HG03108 (cell line): ENCODE data around the gene CPEB1.

Experiments
- ATAC-seq: cut with Tn5 transposase; IDR thresholded peaks from one replicate; pipeline ENCODE4 v1.9.1; 2021; ENCODE audit warnings: moderate library complexity; ENCODE audit not compliant: unreplicated experiment

CPEB1 gene

DNA sequence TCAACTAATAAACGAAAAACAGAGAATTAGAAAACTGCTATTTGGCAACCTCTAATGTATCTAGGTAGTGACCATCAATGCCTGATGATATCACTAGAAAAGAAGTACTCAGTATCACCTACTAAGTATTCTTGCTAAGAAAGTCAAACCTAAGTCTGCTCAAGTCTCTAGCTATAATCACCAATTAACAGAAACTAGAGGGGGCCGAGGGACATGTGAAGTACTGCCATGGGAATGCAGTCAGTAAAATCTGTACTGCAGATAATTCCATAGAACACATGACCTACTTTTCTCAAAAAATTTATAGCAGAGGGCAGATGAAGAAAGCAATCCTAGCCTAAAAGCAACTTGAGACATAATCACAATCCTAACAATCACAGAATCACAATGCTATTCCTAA, 51.4 kb downstream of the CPEB1 start:
- ATAC-seq, result no peak

DNA sequence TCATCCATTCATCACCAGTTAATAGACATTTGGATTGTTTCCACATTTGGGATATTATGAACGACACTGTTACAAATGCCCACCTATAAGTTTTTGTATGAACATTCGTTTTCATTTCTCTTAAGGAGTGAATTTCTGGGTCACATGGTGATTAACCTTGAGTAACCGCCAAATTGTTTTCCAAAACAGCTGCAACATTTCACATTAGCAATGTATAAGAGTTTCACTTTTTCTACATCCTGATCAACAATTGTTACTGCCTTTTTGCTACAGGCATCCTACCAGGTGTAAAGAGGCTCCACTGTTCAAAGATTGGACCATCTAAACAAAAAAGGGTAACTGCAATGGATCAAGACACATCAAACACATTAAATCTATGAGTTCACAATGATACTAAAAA, 52.0 kb downstream of the CPEB1 start:
- ATAC-seq, result no peak

DNA sequence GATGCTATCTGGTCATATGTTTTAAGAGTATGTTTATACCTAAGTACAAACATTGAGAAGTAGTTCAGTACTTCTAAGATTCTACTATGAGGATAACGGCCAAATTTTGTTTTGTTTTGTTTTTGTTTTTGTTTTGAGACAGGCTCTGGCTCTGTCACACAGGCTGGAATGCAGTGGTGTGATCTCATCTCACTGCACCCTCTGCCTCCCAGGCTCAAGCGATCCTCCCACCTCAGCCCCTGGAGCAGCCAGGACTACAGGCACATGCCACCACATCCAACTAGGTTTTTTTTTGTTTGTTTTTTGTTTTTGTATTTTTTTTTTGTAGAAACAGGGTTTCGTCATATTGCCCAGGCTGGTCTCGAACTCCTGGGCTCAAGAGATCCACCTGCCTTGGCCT, 59.4 kb downstream of the CPEB1 start:
- no peak for ATAC-seq

DNA sequence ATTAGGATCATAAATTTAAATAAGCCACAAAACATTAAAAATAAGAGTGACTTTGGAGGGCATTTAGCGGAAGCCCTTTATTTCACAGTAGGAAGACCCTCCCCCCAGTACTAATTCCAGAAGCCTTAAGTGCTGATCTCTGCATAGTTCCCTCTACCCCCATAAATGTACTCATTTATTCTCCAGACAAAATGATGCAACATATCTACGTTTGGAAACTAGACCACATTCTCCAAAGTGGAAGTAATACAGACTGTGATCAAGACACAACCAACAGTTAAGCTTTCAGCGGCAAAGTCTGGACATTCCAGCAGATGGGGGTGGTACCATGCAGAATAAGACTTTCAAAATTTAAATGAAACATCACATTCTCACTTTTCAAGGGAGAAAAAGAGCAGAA, 62.1 kb downstream of the CPEB1 start:
- ATAC-seq, result no peak

DNA sequence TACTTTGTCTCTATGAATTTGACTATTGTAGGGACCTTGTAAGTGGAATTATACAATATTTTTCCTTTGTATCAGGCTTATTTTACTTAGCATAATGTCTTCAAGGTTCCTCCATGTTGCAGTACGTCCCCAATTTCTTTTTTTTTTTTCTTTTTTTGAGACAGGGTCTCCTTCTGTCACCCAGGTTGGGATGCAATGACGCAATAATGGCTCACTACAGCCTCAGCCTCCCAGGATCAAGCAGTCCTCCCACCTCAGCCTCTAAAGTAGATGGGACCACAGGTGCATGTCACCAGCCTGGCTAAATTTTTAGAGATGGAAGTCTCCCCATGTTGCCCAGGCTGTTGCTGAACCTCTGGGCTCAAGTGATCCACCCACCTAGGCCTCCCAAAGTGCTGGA, 66.5 kb downstream of the CPEB1 start:
- no peak for ATAC-seq

DNA sequence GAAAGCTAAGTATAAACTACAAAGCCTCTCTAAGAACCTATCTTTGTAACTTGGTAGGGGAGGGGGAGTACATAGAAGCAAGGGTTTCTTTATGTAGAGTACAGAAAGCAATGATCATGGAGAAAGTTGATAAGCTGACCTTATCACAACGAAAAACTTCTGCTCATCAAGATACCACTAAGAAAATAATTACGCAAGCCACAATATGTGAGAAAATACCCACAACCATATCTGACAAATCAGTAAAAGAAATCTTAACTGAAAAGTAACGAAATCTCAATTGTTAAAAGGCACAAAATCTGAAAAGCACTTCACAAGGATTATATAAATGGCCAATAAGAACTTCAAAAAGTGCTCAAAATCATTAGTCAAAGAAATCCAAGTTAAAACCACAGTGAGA, 71.8 kb downstream of the CPEB1 start:
- no peak for ATAC-seq

DNA sequence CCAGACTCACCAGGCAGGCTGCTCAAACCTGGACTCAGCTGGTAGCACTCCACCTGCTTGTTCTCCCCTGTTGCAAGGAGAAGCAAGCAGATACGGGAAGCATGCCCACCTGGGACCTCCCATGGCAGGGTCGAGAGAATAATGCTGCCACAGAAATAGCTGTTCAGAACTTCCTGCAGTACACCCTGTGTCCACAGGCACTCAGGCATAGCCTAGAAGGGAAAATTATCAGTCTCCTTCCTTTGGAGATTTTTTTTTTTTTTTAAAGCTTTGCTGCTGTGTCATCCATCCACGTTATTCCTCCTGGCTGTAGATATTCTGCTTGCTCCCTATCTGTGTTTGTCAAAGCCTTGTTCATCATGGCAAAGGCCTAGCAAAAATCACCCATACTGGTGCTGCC, 74.2 kb downstream of the CPEB1 start:
- no peak for ATAC-seq

DNA sequence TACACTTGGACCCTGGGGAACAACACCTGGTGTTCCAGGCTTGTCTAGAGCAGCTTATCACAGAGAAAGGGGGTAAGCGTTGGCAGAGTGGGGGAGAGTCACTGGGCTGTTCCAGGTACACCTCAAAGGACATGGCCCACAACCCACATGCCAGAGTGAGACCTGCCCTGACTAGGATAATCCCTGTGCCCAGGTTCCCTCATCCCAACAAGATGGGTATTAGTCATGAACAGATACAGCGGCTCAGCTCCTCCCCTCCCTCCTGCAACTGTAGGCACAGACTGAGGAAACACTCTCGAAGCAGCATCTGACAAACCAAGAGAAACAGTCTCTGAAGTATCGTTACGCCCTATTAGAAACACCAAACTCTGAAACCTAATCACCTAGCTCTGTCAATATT, 74.9 kb downstream of the CPEB1 start:
- no peak for ATAC-seq

DNA sequence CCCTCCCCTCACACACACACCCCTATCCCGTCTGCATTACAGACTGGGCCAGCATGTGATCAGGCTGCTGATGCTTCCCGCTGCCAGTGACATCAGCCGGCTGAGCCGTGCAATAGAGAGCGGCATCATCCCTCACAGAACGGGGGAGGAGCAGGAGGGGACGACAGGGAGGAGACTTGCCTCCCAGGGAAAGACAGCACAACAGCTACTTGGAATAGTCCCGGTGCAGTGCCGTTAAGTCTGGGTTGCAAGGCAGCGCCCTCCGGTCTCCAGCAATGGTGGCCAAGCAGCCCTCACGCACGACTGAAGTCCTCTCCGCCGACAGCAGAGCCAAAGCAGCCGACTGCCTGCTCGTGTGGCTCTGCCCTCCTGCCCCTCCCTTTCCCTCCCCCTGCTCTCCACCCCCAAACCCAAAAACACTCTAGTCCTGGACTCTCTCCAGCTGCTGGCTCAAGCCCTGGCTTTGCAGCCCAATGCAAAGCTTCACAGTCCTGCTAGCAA, 75.4 kb downstream of the CPEB1 start:
- no peak for ATAC-seq

DNA sequence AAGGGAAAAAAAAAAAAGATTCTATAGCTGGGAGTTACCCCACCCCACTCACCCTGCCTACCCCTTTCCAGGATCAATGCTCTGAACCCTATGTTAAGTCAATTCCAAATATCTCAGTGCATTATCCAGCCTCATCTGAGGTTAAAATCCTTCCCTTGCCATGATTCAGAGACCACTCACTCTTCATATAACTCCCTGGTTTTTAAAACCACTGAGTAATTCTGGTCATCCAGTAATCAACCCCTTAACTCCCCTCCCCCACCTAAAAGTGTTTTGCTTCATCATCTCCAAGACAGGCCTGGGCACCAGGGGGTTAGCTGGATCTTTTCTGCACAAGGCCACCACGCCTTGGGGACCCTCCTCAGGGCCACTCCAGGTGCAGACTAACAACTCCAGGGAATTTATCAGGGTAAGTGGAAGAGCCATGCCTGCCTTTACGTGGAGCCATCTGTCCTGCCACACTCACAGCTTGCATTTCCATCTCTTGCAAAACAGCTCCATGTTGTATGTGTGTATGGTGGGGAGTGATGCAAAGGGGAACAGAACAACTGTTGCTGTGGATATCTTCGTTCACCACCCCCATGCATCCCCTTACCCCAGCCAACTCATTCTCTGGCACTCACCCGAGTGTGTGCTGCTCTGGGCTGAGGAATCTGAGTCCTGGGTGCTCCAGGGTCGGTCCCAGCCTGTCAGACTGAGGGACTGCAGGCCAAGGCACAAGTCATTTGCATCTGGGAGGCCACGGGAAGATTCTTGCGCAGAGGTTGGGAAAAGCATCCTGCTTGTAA, 76.2 kb downstream of the CPEB1 start:
- no peak for ATAC-seq

DNA sequence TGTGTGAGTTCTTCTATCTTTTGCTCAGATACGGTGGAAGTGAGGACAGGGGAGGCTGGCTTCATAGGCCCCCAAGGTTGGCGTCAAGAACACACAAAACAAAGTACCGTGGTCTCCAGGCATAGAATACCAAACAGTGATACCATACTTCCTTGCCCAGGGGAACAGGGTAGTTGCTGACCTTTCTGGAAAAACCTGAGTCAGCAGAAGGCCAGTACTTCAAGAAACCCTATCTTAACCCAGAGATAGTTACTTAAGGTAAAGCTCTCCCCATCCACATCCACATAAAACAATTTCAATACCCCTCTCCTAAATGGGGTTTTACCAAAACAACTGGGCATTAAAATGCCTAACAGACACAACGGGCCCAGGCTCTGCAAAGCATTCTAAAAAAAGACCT, 77.3 kb downstream of the CPEB1 start:
- ATAC-seq, result no peak

DNA sequence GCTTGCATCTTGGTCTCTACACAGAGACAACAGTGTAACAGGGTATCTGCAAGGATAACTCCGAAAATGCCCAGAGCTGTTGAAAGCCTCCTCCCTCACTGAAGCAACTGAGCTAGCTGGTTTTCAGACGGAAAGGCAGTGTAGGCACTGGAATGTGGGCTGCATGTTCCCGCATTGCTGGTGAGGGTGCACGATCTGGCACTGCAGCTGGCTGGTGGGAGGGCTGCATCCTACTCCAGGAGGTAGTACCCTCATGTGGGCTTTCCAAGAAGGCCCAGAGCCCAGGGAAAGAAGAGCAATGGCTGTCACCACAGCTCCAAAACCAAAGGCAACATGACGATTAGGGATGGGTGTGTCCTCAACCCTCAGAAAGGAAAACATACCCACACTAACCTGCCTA, 78.2 kb downstream of the CPEB1 start:
- no peak for ATAC-seq

DNA sequence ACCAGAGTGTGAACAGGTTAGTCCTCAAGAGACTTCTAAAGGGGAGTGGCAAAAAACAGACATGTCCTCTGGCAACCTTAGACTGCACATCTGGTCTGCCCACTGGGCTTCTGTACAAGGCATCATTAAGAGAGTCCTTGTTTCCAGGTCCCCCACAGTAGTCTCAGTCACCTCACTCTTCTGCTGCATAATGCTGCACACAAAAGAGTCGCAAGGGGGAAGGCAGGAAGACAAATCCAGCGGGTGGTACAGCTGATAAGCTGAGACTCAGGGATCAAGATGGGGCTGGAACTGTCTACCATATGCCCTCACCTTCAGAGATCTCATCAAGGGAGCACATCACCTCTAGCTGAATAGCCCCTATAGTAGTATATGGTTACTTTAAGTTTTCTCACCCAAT, 79.5 kb downstream of the CPEB1 start:
- no peak for ATAC-seq

DNA sequence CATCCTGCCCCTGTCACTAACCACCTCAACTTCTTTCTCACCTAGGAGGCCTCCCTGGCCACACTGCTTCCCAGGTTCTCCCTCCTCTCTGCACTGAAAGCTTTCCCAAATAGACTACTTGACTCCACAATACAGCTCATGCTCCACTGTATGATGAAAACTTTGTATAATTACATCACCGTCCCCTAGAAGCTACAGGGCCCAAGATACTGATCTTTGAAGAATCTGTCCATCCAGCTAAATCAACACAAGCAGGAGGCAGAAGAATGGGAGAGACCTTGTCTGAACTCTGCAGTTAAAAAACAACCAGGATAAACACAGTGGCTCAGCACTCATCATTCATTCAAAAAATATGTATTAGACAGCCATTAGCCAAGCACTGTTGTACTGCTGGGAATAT, 80.5 kb downstream of the CPEB1 start:
- no peak for ATAC-seq

DNA sequence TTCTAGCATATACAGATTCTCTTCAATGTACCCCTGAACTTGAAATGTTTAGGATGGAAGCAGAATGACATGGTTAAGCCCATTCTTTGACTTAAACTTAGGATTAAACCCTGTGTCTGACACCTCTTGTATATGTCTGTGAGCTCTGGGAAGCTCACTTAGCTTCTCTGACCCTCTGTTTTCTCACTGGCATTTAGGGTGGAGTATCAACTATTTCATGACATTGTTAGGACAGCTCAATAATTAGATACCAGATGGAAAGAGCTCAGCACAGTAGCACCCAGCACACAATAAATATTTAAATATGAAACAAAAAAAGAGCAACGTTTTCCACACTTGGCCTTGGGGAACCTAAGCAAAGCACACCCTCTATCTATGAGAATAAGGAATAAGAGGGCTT, 88.7 kb downstream of the CPEB1 start:
- no peak for ATAC-seq

DNA sequence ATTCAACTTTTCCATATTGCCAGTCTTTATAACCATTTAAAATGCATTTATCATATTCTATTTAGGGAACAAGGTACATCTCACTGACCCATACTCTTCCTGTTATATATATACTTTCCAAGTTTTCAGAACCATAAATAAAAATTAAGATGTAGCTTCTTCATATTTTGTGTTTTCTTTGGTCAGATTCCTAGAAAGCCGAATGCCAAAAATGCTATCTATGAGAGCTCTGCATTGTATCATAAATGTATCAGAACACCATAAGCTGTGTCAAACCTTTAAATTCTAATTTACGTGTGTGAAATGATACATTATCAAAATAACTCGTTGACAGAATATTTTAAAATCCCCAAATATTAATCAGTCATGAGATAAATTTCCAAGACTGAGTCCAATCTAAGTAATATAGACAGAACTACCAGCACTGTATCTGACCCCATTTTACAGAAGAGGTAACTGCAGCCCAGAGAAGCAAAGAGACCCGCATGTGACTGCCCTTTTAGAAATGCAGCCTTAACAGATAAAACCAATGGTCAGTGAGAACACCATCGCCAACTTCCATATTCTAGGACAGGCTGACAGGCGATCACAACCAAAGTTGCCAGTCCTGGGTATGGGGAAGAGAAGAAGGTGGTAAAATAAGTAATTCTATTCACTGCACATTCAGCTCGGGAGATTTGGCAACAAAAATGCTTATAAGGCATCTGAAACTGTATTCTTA, 90.7 kb downstream of the CPEB1 start:
- no peak for ATAC-seq

DNA sequence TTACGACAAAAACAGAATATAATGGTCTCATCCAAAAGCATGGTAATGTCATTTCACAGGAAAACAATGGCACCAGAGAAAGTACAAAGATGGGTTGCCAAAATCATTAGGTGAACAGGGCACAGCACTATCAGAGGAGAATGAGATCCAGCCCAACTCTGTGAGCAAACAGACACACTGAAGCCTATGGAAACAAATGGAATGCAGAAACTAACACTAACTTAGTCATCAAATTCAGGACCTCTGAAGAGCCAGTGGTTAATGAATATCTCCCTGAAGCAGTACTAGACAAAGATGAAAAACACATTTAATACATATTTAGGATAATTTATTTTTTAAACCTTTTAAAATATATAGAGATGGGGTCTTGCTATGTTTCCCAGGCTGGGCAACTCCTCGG, 92.3 kb downstream of the CPEB1 start:
- no peak for ATAC-seq

DNA sequence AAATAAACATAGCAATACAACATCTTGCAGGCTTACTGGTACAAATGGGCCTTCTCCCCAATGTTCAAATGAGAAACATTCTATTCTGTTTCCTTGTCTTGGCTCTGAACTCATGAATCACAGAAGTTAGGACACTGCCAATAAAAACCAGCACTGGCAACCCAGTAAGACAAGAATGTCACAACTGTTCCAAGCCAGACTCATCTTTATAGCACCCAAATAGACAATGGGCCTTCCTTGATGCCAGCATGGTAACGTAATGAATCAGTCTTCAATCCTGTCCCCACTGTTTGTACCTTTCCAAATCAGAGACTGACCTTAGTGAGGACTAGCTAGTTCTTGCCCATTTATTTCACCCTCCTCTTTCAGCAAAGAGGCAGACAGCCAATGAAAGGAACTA, 92.8 kb downstream of the CPEB1 start:
- ATAC-seq, result no peak

DNA sequence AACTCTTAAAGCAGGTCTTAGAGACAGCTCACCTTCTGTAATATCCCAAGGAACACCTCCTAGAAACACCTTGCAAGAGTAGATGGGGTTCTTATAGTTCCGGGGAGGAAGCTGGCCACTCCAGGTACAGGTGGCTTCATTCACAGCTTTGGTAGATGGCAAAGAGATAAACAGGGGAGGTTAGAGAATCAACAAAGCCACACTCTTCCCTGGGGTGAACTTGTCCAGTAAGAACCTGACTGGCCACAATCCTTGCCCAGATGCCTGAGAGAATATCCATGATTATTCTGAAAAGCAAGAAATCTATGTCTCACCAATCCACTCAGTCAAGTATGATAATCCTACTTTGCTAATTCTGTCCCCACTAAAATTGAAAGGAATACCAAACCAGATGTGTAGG, 93.3 kb downstream of the CPEB1 start:
- ATAC-seq, result no peak

DNA sequence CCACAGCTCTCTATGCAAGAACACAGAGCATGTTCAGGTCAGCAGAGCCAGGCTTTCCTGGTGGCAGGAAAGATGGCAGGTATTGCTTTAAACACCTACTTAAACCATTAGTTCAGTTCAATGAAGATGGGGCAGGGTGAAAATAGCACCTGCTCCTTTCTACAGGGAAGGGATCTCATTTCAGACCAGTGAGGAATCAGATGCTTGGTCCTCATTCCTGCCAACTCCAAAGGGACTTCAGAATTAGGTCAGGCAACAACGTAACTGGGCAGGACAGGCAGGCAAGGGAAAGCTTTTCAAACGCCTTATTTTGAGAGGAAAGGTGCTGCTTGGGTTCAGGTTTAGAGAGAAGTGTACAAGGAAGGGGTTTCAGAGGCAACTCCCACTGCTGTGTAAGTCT, 94.3 kb downstream of the CPEB1 start:
- ATAC-seq, result no peak

DNA sequence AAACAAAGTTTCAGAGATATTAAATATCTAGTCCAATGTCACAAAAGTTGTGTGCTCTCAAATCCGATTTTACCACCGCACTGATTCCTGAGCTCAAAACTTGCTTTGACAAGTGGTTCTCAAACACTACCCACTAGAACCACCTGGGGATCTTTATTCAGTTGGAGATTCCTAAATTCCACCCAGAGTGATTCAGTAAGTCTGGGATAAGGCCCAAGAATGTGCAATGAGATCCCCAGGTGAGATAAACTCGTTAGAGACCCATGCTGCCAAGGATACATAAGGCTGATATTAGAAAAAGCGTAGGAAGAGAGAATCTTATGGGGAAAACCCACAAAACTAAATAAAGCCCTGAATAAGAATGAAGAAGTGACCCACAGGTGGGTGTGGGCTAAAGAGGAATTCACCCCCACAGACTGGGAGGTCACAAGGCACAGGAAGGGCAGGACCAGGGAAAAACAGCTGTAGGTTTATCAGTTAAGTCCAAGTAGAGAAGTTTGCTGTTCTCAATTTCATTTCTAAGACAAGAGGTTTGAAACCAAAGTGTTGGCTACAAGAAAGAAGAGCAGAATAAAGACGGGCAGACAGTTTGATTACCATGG, 95.4 kb downstream of the CPEB1 start:
- no peak for ATAC-seq

DNA sequence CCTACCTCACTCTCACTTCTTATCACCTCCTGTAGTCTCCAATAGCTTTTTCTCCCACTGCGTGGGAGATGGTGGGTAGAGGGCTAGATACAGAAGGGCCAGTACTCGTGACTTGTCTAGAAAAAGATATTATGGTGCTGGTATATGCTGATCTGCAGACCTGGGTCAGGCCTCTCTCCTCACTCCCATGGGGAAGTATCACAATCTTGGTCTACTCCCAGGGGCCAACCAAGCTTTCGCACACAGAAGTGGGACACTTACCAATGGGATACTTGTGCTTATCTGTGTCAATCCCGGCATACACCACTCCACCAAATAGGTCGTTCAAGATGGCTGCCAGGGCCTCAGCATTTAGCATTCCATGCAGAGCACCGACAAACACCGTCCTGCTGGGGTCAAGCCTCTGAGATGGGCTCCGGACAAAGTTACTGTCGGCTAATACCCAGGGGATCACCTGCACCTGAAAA, 97.9 kb downstream of the CPEB1 start:
- ATAC-seq, result no peak
